ENCODE data around the gene IGFBP6.

GRCh38 chr12:53067993-53068770 lies 29.3 kb upstream of the IGFBP6 start:
- TF ChIP-seq CTCF (IDR thresholded peaks at IDR 0.05) = no peak
- TF ChIP-seq ZFX (IDR thresholded peaks at IDR 0.05; ENCODE audit: borderline replicate concordance) = no peak

Measured in 22Rv1 (cell line).